ENCODE results near the gene COL9A1. TPM values are rescaled to one million over a fixed set of nuclear protein-coding genes. Genes with fewer than 3 reads are reported as not detected.
"Not testable (repeated sequence)": the region's sequence is repeated elsewhere in the genome, so short reads cannot be mapped to it uniquely, and the experiment has no call there.

The COL9A1 gene
- total RNA-seq = not detected

GRCh38 chr6:70303034-70303525, at the start of gene COL9A1:
TSS of gene COL9A1 (minus strand) at chr6:70303084. CDS start at chr6:70302924, 160 bp downstream.
- DNase-seq (ENCODE audit: low spot score in 2 of 2) = no peak
- no peak within 1 kb of the TSS for H3K27ac Mint-ChIP-seq
- no peak for ATAC-seq
- H3K36me3 Mint-ChIP-seq = no peaks in the 10 kb centered on the region
- H3K9me3 Mint-ChIP-seq = no peaks in the 10 kb centered on the region

- no peak for DNase-seq (ENCODE audit: low spot score in 2 of 2)
- no peak overlapping the region for H3K27ac Mint-ChIP-seq
- no peaks in the 10 kb centered on the region for H3K36me3 Mint-ChIP-seq
- ATAC-seq = no peak
- H3K9me3 Mint-ChIP-seq = no peaks in the 10 kb centered on the region
Measured at GRCh38 chr6:70351461-70351860, 48.6 kb upstream of the COL9A1 start.

- DNase-seq (ENCODE audit: low spot score in 2 of 2) (no peak), ATAC-seq (no peak)
- Mint-ChIP-seq H3K36me3 (no peaks in the 10 kb centered on the region), H3K27ac (no peak overlapping the region), H3K9me3 (no peaks in the 10 kb centered on the region)
Measured at GRCh38 chr6:70345619-70346018, 42.7 kb upstream of the COL9A1 start.

- DNase-seq (ENCODE audit: low spot score in 2 of 2) = no peak
- no peaks in the 10 kb centered on the region for H3K36me3 Mint-ChIP-seq
Measured at GRCh38 chr6:70343313-70343712, 40.4 kb upstream of the COL9A1 start.

GRCh38 chr6:70339810-70340209, 36.9 kb upstream of the COL9A1 start:
- ATAC-seq; H3K36me3 Mint-ChIP-seq; DNase-seq (ENCODE audit: low spot score in 2 of 2); H3K27ac Mint-ChIP-seq; H3K9me3 Mint-ChIP-seq: not testable (repeated sequence)

More at GRCh38 chr6:70343313-70343712, 40.4 kb upstream of the COL9A1 start:
- H3K27ac Mint-ChIP-seq = no peak overlapping the region
- no peaks in the 10 kb centered on the region for H3K9me3 Mint-ChIP-seq
- ATAC-seq = no peak

GRCh38 chr6:70338775-70339174, 35.9 kb upstream of the COL9A1 start:
- peaks cover 1 to 8% of the 10 kb centered on the region in 2 donors for H3K9me3 Mint-ChIP-seq
- ATAC-seq (no peak), DNase-seq (ENCODE audit: low spot score in 2 of 2) (no peak)
- no peaks in the 10 kb centered on the region for H3K36me3 Mint-ChIP-seq
- H3K27ac Mint-ChIP-seq = no peak overlapping the region

- ATAC-seq (no peak), DNase-seq (ENCODE audit: low spot score in 2 of 2) (no peak)
- Mint-ChIP-seq H3K27ac (no peak overlapping the region), H3K9me3 (peaks cover 8 to 14% of the 10 kb centered on the region in 2 donors), H3K36me3 (peaks cover 0 to 5% of the 10 kb centered on the region in 2 donors)
Measured at GRCh38 chr6:70337743-70338105, 34.8 kb upstream of the COL9A1 start.

GRCh38 chr6:70336996-70337742, 34.3 kb upstream of the COL9A1 start:
- no peak overlapping the region for H3K27ac Mint-ChIP-seq
- no peak for ATAC-seq
- no peak for DNase-seq (ENCODE audit: low spot score in 2 of 2)
- peaks cover 0 to 6% of the 10 kb centered on the region in 2 donors for H3K36me3 Mint-ChIP-seq
- H3K9me3 Mint-ChIP-seq = peaks cover 8 to 14% of the 10 kb centered on the region in 2 donors

GRCh38 chr6:70327036-70327435, 24.2 kb upstream of the COL9A1 start:
- DNase-seq (ENCODE audit: low spot score in 2 of 2) (no peak), ATAC-seq (no peak)
- H3K27ac Mint-ChIP-seq = no peak overlapping the region
- no peaks in the 10 kb centered on the region for H3K9me3 Mint-ChIP-seq
- H3K36me3 Mint-ChIP-seq = no peaks in the 10 kb centered on the region

- H3K27ac Mint-ChIP-seq = no peak overlapping the region
- no peak for ATAC-seq
- H3K9me3 Mint-ChIP-seq = no peaks in the 10 kb centered on the region
- DNase-seq (ENCODE audit: low spot score in 2 of 2) = no peak
- H3K36me3 Mint-ChIP-seq = no peaks in the 10 kb centered on the region
Measured at GRCh38 chr6:70325009-70325408, 22.1 kb upstream of the COL9A1 start.

GRCh38 chr6:70317799-70318198, 14.9 kb upstream of the COL9A1 start:
- not testable (repeated sequence) for H3K36me3 Mint-ChIP-seq; H3K9me3 Mint-ChIP-seq; H3K27ac Mint-ChIP-seq; ATAC-seq; DNase-seq (ENCODE audit: low spot score in 2 of 2)

GRCh38 chr6:70315079-70315751, 12.3 kb upstream of the COL9A1 start:
- DNase-seq (ENCODE audit: low spot score in 2 of 2) (no peak), ATAC-seq (no peak)
- H3K9me3 Mint-ChIP-seq = no peaks in the 10 kb centered on the region
- no peaks in the 10 kb centered on the region for H3K36me3 Mint-ChIP-seq
- H3K27ac Mint-ChIP-seq = no peak overlapping the region

GRCh38 chr6:70314296-70314695, 11.4 kb upstream of the COL9A1 start:
- Mint-ChIP-seq H3K27ac (no peak overlapping the region), H3K9me3 (no peaks in the 10 kb centered on the region), H3K36me3 (no peaks in the 10 kb centered on the region)
- ATAC-seq (no peak), DNase-seq (ENCODE audit: low spot score in 2 of 2) (no peak)

GRCh38 chr6:70312165-70312745, 9.4 kb upstream of the COL9A1 start:
- ATAC-seq = peak; percentile 70 to 82
- Mint-ChIP-seq H3K27ac (no peak overlapping the region), H3K9me3 (no peaks in the 10 kb centered on the region), H3K36me3 (no peaks in the 10 kb centered on the region)
- peak in 1 of 2 donors; percentile 3 for DNase-seq (ENCODE audit: low spot score in 2 of 2)

- ATAC-seq (no peak), DNase-seq (ENCODE audit: low spot score in 2 of 2) (peak in 1 of 2 donors; percentile 3)
Measured at GRCh38 chr6:70310063-70310694, 7.3 kb upstream of the COL9A1 start.

GRCh38 chr6:70309243-70309642, 6.4 kb upstream of the COL9A1 start:
- DNase-seq (ENCODE audit: low spot score in 2 of 2) = no peak
- H3K9me3 Mint-ChIP-seq = no peaks in the 10 kb centered on the region
- H3K27ac Mint-ChIP-seq = no peak overlapping the region
- no peak for ATAC-seq
- no peaks in the 10 kb centered on the region for H3K36me3 Mint-ChIP-seq

More at GRCh38 chr6:70310063-70310694, 7.3 kb upstream of the COL9A1 start:
- H3K36me3 Mint-ChIP-seq = no peaks in the 10 kb centered on the region
- no peaks in the 10 kb centered on the region for H3K9me3 Mint-ChIP-seq
- H3K27ac Mint-ChIP-seq = no peak overlapping the region

- H3K36me3 Mint-ChIP-seq; ATAC-seq; H3K27ac Mint-ChIP-seq; DNase-seq (ENCODE audit: low spot score in 2 of 2); H3K9me3 Mint-ChIP-seq: not testable (repeated sequence)
Measured at GRCh38 chr6:70308142-70308541, 5.3 kb upstream of the COL9A1 start.

Measured in activated naive CD4-positive, alpha-beta T cell treated with anti-CD3 and anti-CD28 coated beads, Interleukin-2, amount 50 U/mL, for 72 hours (primary cell).